Fibroblast of mammary gland (primary cell): ENCODE measurements around the gene OSBPL10.
A peak's percentile ranks its signal among the peaks of the same experiment; 100 is the strongest.

Experiments used
- DNase-seq: peaks from one replicate; pipeline ENCODE4 v3.0.0-alpha.2; 2010; ENCODE audit warnings: low read depth
- H3K4me3 ChIP-seq: 2 replicates; pipeline ENCODE4 v1.5.1; 2011; ENCODE audit warnings: low read depth, mild to moderate bottlenecking, low read length, moderate library complexity; ENCODE audit not compliant: control insufficient read depth
- CTCF ChIP-seq: conservative IDR thresholded peaks from 2 replicates; pipeline ENCODE4 v1.5.1; 2011; ENCODE audit warnings: low read depth, low read length, inconsistent platforms; ENCODE audit not compliant: control insufficient read depth, insufficient read depth

Gene OSBPL10

GRCh38 chr3:31768479-31769125, 212.5 kb downstream of the OSBPL10 start:
- no peak overlapping the region for H3K4me3 ChIP-seq
- peak; percentile 60 for DNase-seq
- peak; percentile 71 for TF ChIP-seq CTCF

- no peak for DNase-seq
- no peak for TF ChIP-seq CTCF
- no peak overlapping the region for H3K4me3 ChIP-seq
Measured at GRCh38 chr3:31767920-31768319, 213.1 kb downstream of the OSBPL10 start.

- no peak for TF ChIP-seq CTCF
- H3K4me3 ChIP-seq = no peak overlapping the region
- DNase-seq = no peak
Measured at GRCh38 chr3:31766669-31767068, 214.4 kb downstream of the OSBPL10 start.

GRCh38 chr3:31765871-31766270, 215.2 kb downstream of the OSBPL10 start:
- no peak for TF ChIP-seq CTCF
- H3K4me3 ChIP-seq = no peak overlapping the region
- no peak for DNase-seq

- H3K4me3 ChIP-seq = no peak overlapping the region
- TF ChIP-seq CTCF = no peak
- no peak for DNase-seq
Measured at GRCh38 chr3:31763731-31764130, 217.3 kb downstream of the OSBPL10 start.

- H3K4me3 ChIP-seq = no peak overlapping the region
- TF ChIP-seq CTCF = no peak
- no peak for DNase-seq
Measured at GRCh38 chr3:31762888-31763351, 218.1 kb downstream of the OSBPL10 start.
